K562 (cell line): ENCODE measurements around the gene PRXL2A. TPM values are rescaled to one million over a fixed set of nuclear protein-coding genes. Genes with fewer than 3 reads are reported as not detected.

Source experiments
- ATAC-seq: fragments of 200-7000 bp; cut with Tn5 transposase; 3 replicates; pipeline ENCODE4 v1.9.1; 2020; ENCODE audit warnings: moderate library complexity
- BruUV-seq: library from RNA; stranded (reverse); fragments of 400-500 nt; replicated peaks from 2 replicates; lab custom pipeline; 2021; lab: Mats Ljungman, UMichigan
- CTCF ChIA-PET: fragments of 300-600 bp; formaldehyde crosslinking; extraction: SDS; loops from one replicate; lab custom pipeline; 2021; ENCODE audit warnings: low intra/inter-chr PET ratio; lab: Yijun Ruan, JAX
- POLR2A ChIA-PET: fragments of 300-600, 350-650 bp; sonication (Branson Sonifier 250); formaldehyde crosslinking; extraction: SDS; loops from one replicate; lab custom pipeline; 2021; ENCODE audit warnings: antibody characterized with exemption, inconsistent platforms; lab: Yijun Ruan, JAX
- DNase-seq, 4 experiments: peaks; one replicate each; pipeline versions ENCODE4 v3.0.0 to v3.0.0-alpha.2; 2011 to 2018; ENCODE audit warnings: low spot score in 3 of 4, mixed read lengths in 3 of 4; ENCODE audit errors: extremely low read depth in 1 of 4
- FAIRE-seq: peaks from 2 replicates; lab custom pipeline; 2011; peaks lifted over from hg19 to GRCh38; lab: Jason Lieb, UNC
- H2AFZ ChIP-seq: 2 replicates; pipeline ENCODE4 v1.6.0; 2011; ENCODE audit warnings: low read depth, low read length, control low read depth, inconsistent platforms
- H3K27ac ChIP-seq: fragments of 200-600 bp; 3 replicates; pipeline ENCODE4 v1.8.0; 2011; ENCODE audit warnings: low read depth, mild to moderate bottlenecking, control low read depth, inconsistent platforms, low read length, moderate library complexity, mixed read lengths; ENCODE audit errors: extremely low read depth
- H3K27me3 ChIP-seq, 2 experiments: fragments of 300-600 bp in 1 of 2; 2 replicates in 1 of 2; 3 replicates in 1 of 2; pipeline versions ENCODE4 v1.6.0 to v1.8.0; 2011; ENCODE audit warnings: inconsistent platforms in 2 of 2, low read length in 2 of 2, mild to moderate bottlenecking in 1 of 2, mixed read lengths in 1 of 2, moderate library complexity in 1 of 2; ENCODE audit not compliant: control insufficient read depth in 2 of 2, insufficient read depth in 2 of 2
- H3K36me3 ChIP-seq: fragments of 300-600 bp; 3 replicates; pipeline ENCODE4 v1.8.0; 2011; ENCODE audit warnings: mild to moderate bottlenecking, low read length, inconsistent platforms; ENCODE audit not compliant: control insufficient read depth, insufficient read depth
- H3K4me1 ChIP-seq, 2 experiments: fragments of 200-600 bp in 1 of 2; replicated peaks in 1 of 2; 2 replicates in 1 of 2; 3 replicates in 1 of 2; pipeline versions ENCODE4 v1.5.1 to v1.8.0; 2011; ENCODE audit warnings: inconsistent platforms in 2 of 2, low read length in 2 of 2, mild to moderate bottlenecking in 1 of 2, mixed read lengths in 1 of 2, moderate library complexity in 1 of 2; ENCODE audit not compliant: control insufficient read depth in 2 of 2, insufficient read depth in 2 of 2
- H3K4me2 ChIP-seq: 2 replicates; pipeline ENCODE4 v1.6.1; 2011; ENCODE audit warnings: low read length, control low read depth, inconsistent platforms, mixed read lengths; ENCODE audit not compliant: insufficient read depth
- H3K4me3 ChIP-seq: fragments of 200-600 bp; sonication (generic), shearing (Covaris generic); 2 replicates; pipeline ENCODE4 v1.5.1; 2016; ENCODE audit warnings: control low read depth, inconsistent platforms
- H3K79me2 ChIP-seq: fragments of 200-600 bp; 3 replicates; pipeline ENCODE4 v1.8.0; 2011; ENCODE audit warnings: low read length, inconsistent platforms; ENCODE audit not compliant: control insufficient read depth, insufficient read depth
- H3K9ac ChIP-seq, 2 experiments: 2 replicates each; pipeline versions ENCODE4 v1.6.0 to v1.6.1; 2011; ENCODE audit warnings: low read depth in 2 of 2, low read length in 2 of 2, control low read depth in 1 of 2, inconsistent platforms in 1 of 2, mild to moderate bottlenecking in 1 of 2, mixed read lengths in 1 of 2; ENCODE audit not compliant: insufficient read depth in 1 of 2
- H3K9me1 ChIP-seq: one replicate; pipeline ENCODE4 v1.6.0; 2011; ENCODE audit warnings: inconsistent platforms, mild to moderate bottlenecking, low read length, moderate library complexity; ENCODE audit not compliant: control insufficient read depth, insufficient read depth
- H3K9me3 ChIP-seq: replicated peaks from 2 replicates; pipeline ENCODE4 v1.5.1; 2011; ENCODE audit warnings: low read depth, low read length, inconsistent platforms; ENCODE audit not compliant: control insufficient read depth, insufficient read depth
- H4K20me1 ChIP-seq: replicated peaks from 2 replicates; pipeline ENCODE4 v1.6.1; 2011; ENCODE audit warnings: low read length, inconsistent platforms, mixed read lengths; ENCODE audit not compliant: control insufficient read depth, insufficient read depth
- ADNP ChIP-seq: fragments of 200-800 bp; sonication (Bioruptor generic); IDR thresholded peaks from 2 replicates; pipeline ENCODE4 v1.6.1; 2016; ENCODE audit warnings: missing genetic modification characterization, missing compliant biosample characterization
- BRD9 ChIP-seq: fragments of 450-650 bp; IDR thresholded peaks from 2 replicates; pipeline ENCODE4 v1.6.1; 2018; ENCODE audit warnings: low read depth; ENCODE audit not compliant: partially characterized antibody
- CCAR2 ChIP-seq: fragments of 200-400 bp; formaldehyde crosslinking; IDR thresholded peaks from 2 replicates; pipeline ENCODE4 v1.6.1; 2017; ENCODE audit warnings: mild to moderate bottlenecking, low read depth, low read length
- CTCF ChIP-seq, 3 experiments: IDR thresholded peaks in 2 of 3; conservative IDR thresholded peaks in 1 of 3; 2 replicates each; pipeline ENCODE4 v1.5.1; 2011 to 2012; ENCODE audit warnings: low read length in 3 of 3, mild to moderate bottlenecking in 3 of 3, control low read depth in 2 of 3, improper control_type of control experiment in 1 of 3, inconsistent platforms in 1 of 3, low read depth in 1 of 3, mixed read lengths in 1 of 3, moderate library complexity in 1 of 3; ENCODE audit not compliant: insufficient read depth in 2 of 3
- DACH1 ChIP-seq: fragments of 450-650 bp; IDR thresholded peaks from 2 replicates; pipeline ENCODE4 v1.6.1; 2018; ENCODE audit not compliant: partially characterized antibody
- KDM1A ChIP-seq, 2 experiments: fragments of 450-650 bp; IDR thresholded peaks; 2 replicates each; pipeline ENCODE4 v1.6.1; 2016; ENCODE audit warnings: mild to moderate bottlenecking in 2 of 2
- MCM2 ChIP-seq: fragments of 450-650 bp; IDR thresholded peaks from 2 replicates; pipeline ENCODE4 v1.6.1; 2017; ENCODE audit warnings: low read depth, mild to moderate bottlenecking
- MXI1 ChIP-seq: IDR thresholded peaks from 2 replicates; pipeline ENCODE4 v1.6.1; 2011; ENCODE audit warnings: low read depth, mild to moderate bottlenecking, improper control_type of control experiment, low read length
- RHOXF2B ChIP-seq: fragments of 250-450 bp; sonication (Bioruptor Pico); conservative IDR thresholded peaks from 2 replicates; pipeline ENCODE4 v1.5.1; 2021
- TAF7 ChIP-seq: fragments of 450-650 bp; IDR thresholded peaks from 2 replicates; pipeline ENCODE4 v1.6.1; 2016; ENCODE audit warnings: missing genetic modification characterization, missing compliant biosample characterization
- ZFP1 ChIP-seq: fragments of 450-650 bp; formaldehyde crosslinking; IDR thresholded peaks from 2 replicates; pipeline ENCODE4 v1.4.0; 2020; ENCODE audit warnings: mild to moderate bottlenecking, mixed read lengths
- ZNF318 ChIP-seq, 2 experiments: fragments of 450-650 bp; IDR thresholded peaks; 2 replicates each; pipeline ENCODE4 v1.6.1; 2016; ENCODE audit warnings: mild to moderate bottlenecking in 2 of 2, borderline replicate concordance in 1 of 2, low read depth in 1 of 2, moderate library complexity in 1 of 2
- WGBS: fragments of 100-300 bp; shearing (Covaris generic); methylation state at CpG from one replicate; pipeline ENCODE4 v1.1.6; 2016; ENCODE audit warnings: low coverage, mixed read lengths; ENCODE audit not compliant: insufficient coverage; ENCODE audit errors: missing lambda C conversion rate; 5-methylcytosine and 5-hydroxymethylcytosine counted together
- in situ Hi-C: fragments of 300-500 bp; cut with MboI; formaldehyde crosslinking; loops from 4 replicates; pipeline ENCODE4 v1.15.0; 2018; ENCODE audit warnings: inconsistent platforms, mixed read lengths
- intact Hi-C: fragments of 100-400 bp; cut with micrococcal nuclease; formaldehyde crosslinking; loops from 2 replicates; pipeline ENCODE4 v1.14.2; 2022
- polyA plus RNA-seq, 8 experiments: library from polyadenylated mRNA; depleted of rRNA in 4 of 8; stranded (reverse) in 5 of 8; unstranded in 3 of 8; fragments of >200 nt; fragmentation: Nextera tagmentation in 2 of 8; fragmentation: Illumina TruSeq in 1 of 8; extraction: Ambion mirVana in 2 of 8; extraction: Trizol in 1 of 8; gene quantifications; 2 replicates each; pipeline versions ENCODE4 v1.2.1 to v1.2.3, GENCODE V29; 2011 to 2014; ENCODE audit warnings: inconsistent platforms in 1 of 8, missing spikeins in 1 of 8
- total RNA-seq, 7 experiments: library from RNA; depleted of rRNA in 6 of 7; stranded (reverse); fragments of >200 nt in 6 of 7; fragmentation: Illumina TruSeq in 2 of 7; extraction: Trizol in 2 of 7; gene quantifications; 2 replicates each; pipeline versions ENCODE4 v1.2.1 to v1.2.3, GENCODE V29; 2011 to 2021; ENCODE audit warnings: low replicate concordance in 1 of 7

Gene PRXL2A
- total and polyA plus RNA-seq, 9 of the 15 experiments (the other 6 are each of a cell fraction or from before 2014, with no cell fraction given): 0.14 to 1.2 (median 0.75) TPM

DNA sequence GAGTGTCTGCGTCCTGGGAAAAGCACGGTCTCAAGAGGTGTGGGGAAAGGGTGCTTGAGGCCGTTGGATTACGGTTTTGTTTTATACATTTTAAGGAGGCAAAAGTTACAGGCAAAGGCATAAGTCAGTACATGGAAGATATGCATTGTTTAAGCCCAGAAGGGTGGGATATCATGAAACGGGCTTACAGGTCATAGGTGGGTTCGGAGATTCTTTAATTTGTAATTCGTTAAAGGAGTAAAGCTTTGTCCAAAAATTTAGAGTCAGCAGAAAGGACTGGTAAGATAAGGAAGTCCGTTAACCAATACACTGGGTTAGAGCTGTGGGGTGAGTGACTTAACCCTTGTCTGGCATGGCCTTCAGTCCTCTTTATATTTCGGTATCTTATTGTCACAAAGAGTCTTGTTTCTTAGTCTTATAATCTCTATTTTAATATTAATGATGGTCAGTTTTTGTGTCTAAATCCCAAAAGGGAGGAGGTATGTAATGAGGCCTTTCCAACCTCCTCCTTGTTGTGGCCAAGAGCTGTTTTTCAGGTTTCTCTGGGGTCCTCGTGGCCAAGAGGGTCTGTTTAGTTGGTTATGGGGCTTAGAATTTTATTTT is 58.5 kb downstream of the PRXL2A start:
- Histone ChIP-seq H3K4me2 (peak overlapping the region; percentile 77), H3K4me3 (no peak overlapping the region; the same call in 1 of the 2 replicates)
- TF ChIP-seq ADNP (no peak), RHOXF2B (CRISPR knock-in tag) (no peak), CTCF (IDR thresholded peaks at IDR 0.05 in 2 of 3, conservative IDR thresholded peaks at IDR 0.05 in 1 of 3; ENCODE audit: insufficient read depth in 2 of 3, low read depth in 1 of 3, low read length in 3 of 3) (no peak), TAF7 (tag) (no peak), DACH1 (no peak), CCAR2 (no peak), KDM1A (IDR thresholded peaks at IDR 0.05) (no peak), MXI1 (no peak), ZNF318 (IDR thresholded peaks at IDR 0.05; ENCODE audit: borderline replicate concordance in 1 of 2, low read depth in 1 of 2) (0 out of 4 replicates have a peak, but pooled peaks of 1 of the 2 experiments have one; percentile 10), MCM2 (no peak), BRD9 (peak; percentile 55), ZFP1 (CRISPR knock-in tag) (no peak)

More for the DNA sequence above, 58.5 kb downstream of the PRXL2A start:
- ATAC-seq (peak; percentile 77), DNase-seq (peak in 2 of 4 experiments; percentile 72), FAIRE-seq (peak; percentile 92)
- peak overlapping the region; percentile 73 for H2AFZ ChIP-seq
- no peaks in the 10 kb centered on the region for H3K27me3 ChIP-seq
- H3K9me1 ChIP-seq: no peaks in the 10 kb centered on the region
- H3K36me3 ChIP-seq: peaks cover 61% of the 10 kb centered on the region
- CTCF ChIA-PET: interaction anchor here (0.6 kb wide), 1 partner anchor 798 kb away, joined by 4 read pairs; no protein-coding TSS in a partner anchor
- POLR2A ChIA-PET: interaction anchor here (0.6 to 2.6 kb wide), 8 partner anchors 8 to 153 kb away, joined by 3 to 19 read pairs (median 4); no protein-coding TSS in a partner anchor
- H3K9ac ChIP-seq: peak overlapping the region; percentile 66 to 76; a peak in 3 of 4 replicates
- intact Hi-C loops (no loop called here), in situ Hi-C loops (no loop called here)
- H3K27ac ChIP-seq: peak overlapping the region; percentile 89
- H3K4me1 ChIP-seq: peaks cover 41 to 64% of the 10 kb centered on the region in 2 experiments
- peaks cover 4% of the 10 kb centered on the region; the same call in 1 of the 2 replicates for H4K20me1 ChIP-seq
- 2% methylated on average over 10 of the region's 10 CpGs for WGBS
- no peaks in the 10 kb centered on the region for H3K9me3 ChIP-seq
- TSS peak; percentile 9 for BruUV-seq
- H3K79me2 ChIP-seq: peaks cover 98% of the 10 kb centered on the region
